Cerebellar nuclear complex (tissue), 1 donor: Measurements from ENCODE around the gene SLC37A1.

Experiments used
- DNase-seq, 2 experiments: peaks; one replicate each; lab custom pipeline; 2025; lab: John Stamatoyannopoulos, UW

The SLC37A1 gene

GRCh38 chr21:42507418-42507817 is 6.2 kb upstream of the SLC37A1 start:
- no peak for DNase-seq

GRCh38 chr21:42508371-42508770 is 5.3 kb upstream of the SLC37A1 start:
- DNase-seq = no peak

- DNase-seq = no peak
Observed at GRCh38 chr21:42509244-42509643, 4.4 kb upstream of the SLC37A1 start.

GRCh38 chr21:42512346-42513034 is 1.2 kb upstream of the SLC37A1 start:
- DNase-seq = no peak

- no peak for DNase-seq
Observed at GRCh38 chr21:42513985-42514882, 582 bp downstream of the SLC37A1 start.

GRCh38 chr21:42514883-42515228 is 1.2 kb downstream of the SLC37A1 start:
- DNase-seq = no peak

GRCh38 chr21:42515708-42516502 is 2.3 kb downstream of the SLC37A1 start:
- no peak for DNase-seq

GRCh38 chr21:42518215-42518614 is 4.6 kb downstream of the SLC37A1 start:
- no peak for DNase-seq

GRCh38 chr21:42518626-42519025 is 5.0 kb downstream of the SLC37A1 start:
- DNase-seq = no peak

- no peak for DNase-seq
Observed at GRCh38 chr21:42520628-42521253, 7.1 kb downstream of the SLC37A1 start.

GRCh38 chr21:42521384-42521783 is 7.7 kb downstream of the SLC37A1 start:
- no peak for DNase-seq

- DNase-seq = no peak
Observed at GRCh38 chr21:42521805-42522204, 8.2 kb downstream of the SLC37A1 start.

- DNase-seq = no peak
Observed at GRCh38 chr21:42522271-42522670, 8.6 kb downstream of the SLC37A1 start.

GRCh38 chr21:42522771-42523170 is 9.1 kb downstream of the SLC37A1 start:
- DNase-seq = no peak

GRCh38 chr21:42523211-42523610 is 9.6 kb downstream of the SLC37A1 start:
- DNase-seq = no peak

GRCh38 chr21:42523941-42524340 is 10.3 kb downstream of the SLC37A1 start:
- DNase-seq = no peak

GRCh38 chr21:42524341-42525028 is 10.8 kb downstream of the SLC37A1 start:
- DNase-seq = peak in 1 of 2 experiments; percentile 44

- peak in 1 of 2 experiments; percentile 25 for DNase-seq
Observed at GRCh38 chr21:42525029-42525581, 11.5 kb downstream of the SLC37A1 start.

GRCh38 chr21:42525676-42526378 is 12.2 kb downstream of the SLC37A1 start:
- no peak for DNase-seq

- DNase-seq = no peak
Observed at GRCh38 chr21:42526379-42526727, 12.7 kb downstream of the SLC37A1 start.

GRCh38 chr21:42527127-42527488 is 13.5 kb downstream of the SLC37A1 start:
- no peak for DNase-seq
